A549 (cell line): ENCODE measurements around the gene VWA8. TPM values are rescaled to one million over a fixed set of nuclear protein-coding genes. Genes with fewer than 3 reads are reported as not detected.

Experiments used
- ATAC-seq, 2 experiments: fragments of 200-7000 bp in 1 of 2; fragments of >200 bp in 1 of 2; cut with Nextera tagmentation in 1 of 2; cut with Tn5 transposase in 1 of 2; 3 replicates each; pipeline versions ENCODE4 v1.8.0 to v1.9.1; 2018 to 2020; ENCODE audit warnings: mild to moderate bottlenecking in 1 of 2, moderate library complexity in 1 of 2
- CTCF ChIA-PET: fragments of 300-600 bp; sonication (Branson Sonifier 250); formaldehyde crosslinking; extraction: SDS; loops from one replicate; lab custom pipeline; 2021; ENCODE audit warnings: antibody characterized with exemption, inconsistent platforms; lab: Yijun Ruan, JAX
- POLR2A ChIA-PET: fragments of 350-600 bp; formaldehyde crosslinking; extraction: SDS; loops from one replicate; lab custom pipeline; 2021; ENCODE audit warnings: antibody characterized with exemption, inconsistent platforms; lab: Yijun Ruan, JAX
- DNase-seq, 2 experiments: peaks; one replicate each; pipeline versions ENCODE4 v3.0.0 to v3.0.0-alpha.2; 2011 to 2016; ENCODE audit warnings: low read depth in 1 of 2, low spot score in 1 of 2
- FAIRE-seq: peaks from 2 replicates; lab custom pipeline; 2011; peaks lifted over from hg19 to GRCh38; lab: Jason Lieb, UNC
- H3K27ac ChIP-seq, 2 experiments: fragments of >200 bp; sonication (Bioruptor Twin); formaldehyde crosslinking; 3 replicates each; pipeline ENCODE4 v1.5.1; 2016 to 2017
- H3K4me1 ChIP-seq: fragments of >200 bp; sonication (Bioruptor Twin); formaldehyde crosslinking; 3 replicates; pipeline ENCODE4 v1.6.1; 2016
- H3K4me2 ChIP-seq: fragments of >200 bp; sonication (Bioruptor Twin); formaldehyde crosslinking; 3 replicates; pipeline ENCODE4 v1.6.1; 2016
- H3K4me3 ChIP-seq: fragments of >200 bp; sonication (Bioruptor Twin); formaldehyde crosslinking; 3 replicates; pipeline ENCODE4 v1.5.1; 2016
- H3K9me3 ChIP-seq: fragments of >200 bp; sonication (Bioruptor Twin); formaldehyde crosslinking; 3 replicates; pipeline ENCODE4 v1.6.1; 2016
- ATOH8 ChIP-seq: fragments of 250-450 bp; sonication (Bioruptor Pico); IDR thresholded peaks from 2 replicates; pipeline ENCODE4 v1.5.0; 2020; ENCODE audit warnings: low read depth, mild to moderate bottlenecking, moderate library complexity
- CBX8 ChIP-seq: fragments of 200-600 bp; sonication (generic); IDR thresholded peaks from 2 replicates; pipeline ENCODE4 v1.6.1; 2016
- CEBPB ChIP-seq, 2 experiments: fragments of >200 bp in 1 of 2; sonication (Bioruptor Twin) in 1 of 2; formaldehyde crosslinking in 1 of 2; IDR thresholded peaks; 2 replicates each; pipeline ENCODE4 v1.6.1; 2012 to 2016
- CHD2 ChIP-seq: fragments of 150-350 bp; IDR thresholded peaks from 2 replicates; pipeline ENCODE4 v1.6.1; 2014; ENCODE audit warnings: low read length; ENCODE audit not compliant: partially characterized antibody
- CTCF ChIP-seq: fragments of >200 bp; sonication (Bioruptor Twin); formaldehyde crosslinking; IDR thresholded peaks from 3 replicates; pipeline ENCODE4 v1.5.1; 2016
- E2F6 ChIP-seq: IDR thresholded peaks from 2 replicates; pipeline ENCODE4 v1.6.1; 2012; ENCODE audit warnings: low read depth, borderline replicate concordance
- EHMT2 ChIP-seq: fragments of 200-600 bp; sonication (generic); IDR thresholded peaks from 2 replicates; pipeline ENCODE4 v1.6.1; 2016; ENCODE audit warnings: antibody characterized with exemption, low read depth, mild to moderate bottlenecking, moderate library complexity
- EP300 ChIP-seq, 2 experiments: fragments of >200 bp; sonication (Bioruptor Twin); formaldehyde crosslinking; IDR thresholded peaks; 2 replicates in 1 of 2; 3 replicates in 1 of 2; pipeline ENCODE4 v1.6.1; 2016 to 2017
- FOSL2 ChIP-seq, 2 experiments: fragments of 450-650 bp in 1 of 2; fragments of >200 bp in 1 of 2; sonication (Bioruptor Twin) in 1 of 2; formaldehyde crosslinking; IDR thresholded peaks; 2 replicates each; pipeline versions ENCODE4 v1.5.0 to v1.6.1; 2016 to 2020; ENCODE audit warnings: mild to moderate bottlenecking in 1 of 2, moderate library complexity in 1 of 2
- FOXS1 ChIP-seq: fragments of 250-450 bp; sonication (Bioruptor Pico); IDR thresholded peaks from 2 replicates; pipeline ENCODE4 v1.5.0; 2020; ENCODE audit warnings: mild to moderate bottlenecking, moderate library complexity
- HDAC2 ChIP-seq: fragments of 200-600 bp; sonication (generic); IDR thresholded peaks from 2 replicates; pipeline ENCODE4 v1.6.1; 2016
- HMGXB4 ChIP-seq: fragments of 250-450 bp; sonication (Bioruptor Pico); IDR thresholded peaks from 2 replicates; pipeline ENCODE4 v1.5.0; 2021; ENCODE audit warnings: mild to moderate bottlenecking, moderate library complexity, borderline replicate concordance
- HOXA7 ChIP-seq: fragments of 250-450 bp; sonication (Bioruptor Pico); IDR thresholded peaks from 2 replicates; pipeline ENCODE4 v1.5.0; 2020; ENCODE audit warnings: mild to moderate bottlenecking, moderate library complexity
- HOXB13 ChIP-seq: fragments of 250-450 bp; sonication (Bioruptor Pico); IDR thresholded peaks from 2 replicates; pipeline ENCODE4 v1.5.0; 2020; ENCODE audit warnings: low read depth, mild to moderate bottlenecking, moderate library complexity
- KDM5A ChIP-seq: fragments of 200-600 bp; sonication (generic); IDR thresholded peaks from 2 replicates; pipeline ENCODE4 v1.6.1; 2016; ENCODE audit warnings: antibody characterized with exemption, mild to moderate bottlenecking
- MAFK ChIP-seq: fragments of 450-650 bp; IDR thresholded peaks from 2 replicates; pipeline ENCODE4 v1.6.1; 2014; ENCODE audit not compliant: partially characterized antibody
- NFE2L2 ChIP-seq: fragments of 150-350 bp; conservative IDR thresholded peaks from 2 replicates; pipeline ENCODE4 v1.6.1; 2014; ENCODE audit warnings: low read length
- NR3C1 ChIP-seq: fragments of >200 bp; sonication (Bioruptor Twin); formaldehyde crosslinking; IDR thresholded peaks from 3 replicates; pipeline ENCODE4 v1.6.1; 2017
- RCOR1 ChIP-seq: fragments of 150-350 bp; IDR thresholded peaks from 2 replicates; pipeline ENCODE4 v1.6.1; 2014; ENCODE audit warnings: antibody characterized with exemption, low read length, low read depth
- RNF2 ChIP-seq: fragments of 200-600 bp; sonication (generic); IDR thresholded peaks from 2 replicates; pipeline ENCODE4 v1.6.1; 2016; ENCODE audit warnings: low read depth, mild to moderate bottlenecking, antibody characterized with exemption, moderate library complexity, borderline replicate concordance
- SREBF2 ChIP-seq: fragments of 450-650 bp; IDR thresholded peaks from 2 replicates; pipeline ENCODE4 v1.6.1; 2014; ENCODE audit warnings: mild to moderate bottlenecking, moderate library complexity
- TFCP2L1 ChIP-seq: fragments of 250-450 bp; sonication (Bioruptor Pico); IDR thresholded peaks from 2 replicates; pipeline ENCODE4 v1.5.0; 2021; ENCODE audit warnings: mild to moderate bottlenecking
- ZC3H11A ChIP-seq: fragments of 450-650 bp; IDR thresholded peaks from 2 replicates; pipeline ENCODE4 v1.6.1; 2014; ENCODE audit warnings: antibody characterized with exemption, mild to moderate bottlenecking
- ZNF302 ChIP-seq: fragments of 250-450 bp; sonication (Bioruptor Pico); IDR thresholded peaks from 2 replicates; pipeline ENCODE4 v1.9.0; 2021; ENCODE audit warnings: inconsistent platforms, mild to moderate bottlenecking, moderate library complexity
- ZSCAN20 ChIP-seq: fragments of 250-450 bp; sonication (Bioruptor Pico); IDR thresholded peaks from 2 replicates; pipeline ENCODE4 v1.8.0; 2022; ENCODE audit warnings: mild to moderate bottlenecking, moderate library complexity
- WGBS: methylation state at CpG from one replicate; pipeline ENCODE4 v1.1.6; 2017; ENCODE audit errors: missing lambda C conversion rate; 5-methylcytosine and 5-hydroxymethylcytosine counted together
- polyA plus RNA-seq, 4 experiments: library from polyadenylated mRNA; depleted of rRNA in 3 of 4; stranded (reverse); fragments of >200 nt; fragmentation: RNase III in 1 of 4; extraction: RNeasy Plus Mini Kit Qiagen cat#74134 plus additional on column Dnase treatment in 1 of 4; gene quantifications; 2 replicates in 3 of 4; 3 replicates in 1 of 4; pipeline ENCODE4 v1.2.3, GENCODE V29; 2011 to 2017

VWA8 gene
- polyA plus RNA-seq, 2 of the 4 experiments (the other 2 are of a cell fraction) = 6.4 to 15.3 TPM

- CTCF ChIA-PET = no interaction called here
- POLR2A ChIA-PET = no interaction called here
- FAIRE-seq (no peak), ATAC-seq (no peak), DNase-seq (no peak)
- no peak overlapping the region for H3K4me2 ChIP-seq
- H3K27ac ChIP-seq = no peak overlapping the region
- WGBS = 100% methylated on average over 3 of the region's 3 CpGs
- no peaks in the 10 kb centered on the region for H3K9me3 ChIP-seq
- TF ChIP-seq FOXS1 (no peak), MAFK (no peak), CHD2 (no peak), EHMT2 (no peak), NR3C1 (no peak), CEBPB (IDR thresholded peaks at IDR 0.05) (no peak), HOXB13 (CRISPR knock-in tag) (no peak), HDAC2 (no peak), FOSL2 (IDR thresholded peaks at IDR 0.05) (no peak), FOSL2 (CRISPR knock-in tag; IDR thresholded peaks at IDR 0.05) (no peak), RCOR1 (no peak), ZC3H11A (no peak), TFCP2L1 (CRISPR knock-in tag) (no peak), SREBF2 (no peak), ZNF302 (CRISPR knock-in tag) (no peak), HOXA7 (CRISPR knock-in tag) (no peak), HMGXB4 (no peak), ZSCAN20 (CRISPR knock-in tag) (no peak), NFE2L2 (no peak), CTCF (no peak)
- H3K4me1 ChIP-seq = peaks cover 19% of the 10 kb centered on the region
- no peak overlapping the region for H3K4me3 ChIP-seq
Observed at GRCh38 chr13:41599619-41600018, 361.3 kb downstream of the VWA8 start.

GRCh38 chr13:41597348-41598041, 363.4 kb downstream of the VWA8 start:
- WGBS = 96% methylated on average over 2 of the region's 2 CpGs
- TF ChIP-seq EP300 (IDR thresholded peaks at IDR 0.05) (no peak), ATOH8 (no peak), E2F6 (no peak), ZC3H11A (no peak), CBX8 (no peak), FOXS1 (no peak), KDM5A (no peak), EHMT2 (no peak), RNF2 (no peak)
- CTCF ChIA-PET = no interaction called here

More at GRCh38 chr13:41597348-41598041, 363.4 kb downstream of the VWA8 start:
- no peak overlapping the region for H3K4me3 ChIP-seq
- H3K9me3 ChIP-seq = no peaks in the 10 kb centered on the region
- no peak overlapping the region for H3K27ac ChIP-seq
- no peak for ATAC-seq
- DNase-seq = no peak
- POLR2A ChIA-PET = no interaction called here
- H3K4me1 ChIP-seq = peaks cover 8% of the 10 kb centered on the region; the same call in 2 of the 3 replicates
- FAIRE-seq = no peak
- H3K4me2 ChIP-seq = no peak overlapping the region
